B cell (primary cell): ENCODE measurements around the gene UBQLN2. TPM values are rescaled to one million over a fixed set of nuclear protein-coding genes. Genes with fewer than 3 reads are reported as not detected.
"Not testable (repeated sequence)": the region's sequence is repeated elsewhere in the genome, so short reads cannot be mapped to it uniquely, and the experiment has no call there.

Experiments
- ATAC-seq: fragments of 200-7000 bp; cut with Tn5 transposase; one replicate; pipeline ENCODE4 v1.10.0; 2021; ENCODE audit warnings: low read depth, mild to moderate bottlenecking, moderate number of reproducible peaks, moderate library complexity
- CTCF ChIA-PET: fragments of 350-600 bp; sonication (Branson Sonifier 250); formaldehyde crosslinking; loops from one replicate; lab custom pipeline; 2021; ENCODE audit warnings: antibody characterized with exemption, inconsistent platforms; lab: Charles Lee
- POLR2A ChIA-PET: fragments of 350-600 bp; sonication (Branson Sonifier 250); formaldehyde crosslinking; loops from one replicate; lab custom pipeline; 2021; ENCODE audit warnings: antibody characterized with exemption; lab: Charles Lee
- DNase-seq: peaks from one replicate; pipeline ENCODE4 v3.0.0; 2013
- H2AFZ ChIP-seq: 2 replicates; pipeline ENCODE4 v1.6.1; 2012; ENCODE audit warnings: mild to moderate bottlenecking, low read depth, low read length; ENCODE audit not compliant: insufficient read depth, poor library complexity, severe bottlenecking
- H3K27ac ChIP-seq, 2 donors: 1 replicate in 1 of 2; 2 replicates in 1 of 2; pipeline ENCODE4 v1.5.1; 2012 to 2013; ENCODE audit warnings: low read length in 2 of 2, mild to moderate bottlenecking in 2 of 2, moderate library complexity in 1 of 2
- H3K27me3 ChIP-seq, 4 experiments: fragments of 200-600 bp in 1 of 4; sonication (generic) in 1 of 4; replicated peaks in 1 of 4; 1 replicate in 2 of 4; 2 replicates in 2 of 4; pipeline versions ENCODE4 v1.6.1 to v1.7.0; 2013 to 2016; ENCODE audit warnings: low read length in 3 of 4, mild to moderate bottlenecking in 2 of 4, mixed read lengths in 1 of 4, moderate library complexity in 1 of 4; ENCODE audit not compliant: insufficient read depth in 4 of 4, control insufficient read depth in 3 of 4; ENCODE audit errors: control extremely low read depth in 1 of 4
- H3K36me3 ChIP-seq, 2 experiments: replicated peaks in 1 of 2; 1 replicate in 1 of 2; 2 replicates in 1 of 2; pipeline versions ENCODE4 v1.6.1 to v1.7.1; 2013; ENCODE audit warnings: low read length in 1 of 2; ENCODE audit not compliant: insufficient read depth in 2 of 2, control insufficient read depth in 1 of 2; ENCODE audit errors: control extremely low read depth in 1 of 2, extremely low read depth in 1 of 2
- H3K4me1 ChIP-seq, 2 donors: fragments of 200-600 bp in 1 of 2; sonication (generic) in 1 of 2; 1 replicate in 1 of 2; 2 replicates in 1 of 2; pipeline versions ENCODE4 v1.5.1 to v1.6.1; 2013 to 2017; ENCODE audit warnings: low read length in 2 of 2; ENCODE audit not compliant: control insufficient read depth in 2 of 2, insufficient read depth in 2 of 2
- H3K4me2 ChIP-seq: replicated peaks from 2 replicates; pipeline ENCODE3; 2012; ENCODE audit warnings: mild to moderate bottlenecking, low read depth, low read length; ENCODE audit not compliant: poor library complexity, severe bottlenecking
- H3K4me3 ChIP-seq, 5 experiments: fragments of 200-600 bp in 1 of 5; sonication (generic) in 1 of 5; 1 replicate in 3 of 5; 2 replicates in 2 of 5; pipeline versions ENCODE4 v1.5.1 to v1.7.0; 2011 to 2016; ENCODE audit warnings: low read length in 4 of 5, mild to moderate bottlenecking in 4 of 5, low read depth in 2 of 5, control low read depth in 1 of 5, moderate library complexity in 1 of 5; ENCODE audit not compliant: insufficient read depth in 1 of 5; ENCODE audit errors: control extremely low read depth in 1 of 5, extremely low read depth in 1 of 5
- H3K79me2 ChIP-seq: fragments of 200-600 bp; sonication (generic); one replicate; pipeline ENCODE4 v1.6.0; 2016; ENCODE audit warnings: low read length; ENCODE audit not compliant: control insufficient read depth, insufficient read depth
- H3K9ac ChIP-seq: fragments of 200-600 bp; sonication (generic); 2 replicates; pipeline ENCODE4 v1.6.1; 2017; ENCODE audit warnings: mild to moderate bottlenecking, low read length, moderate library complexity
- H3K9me3 ChIP-seq, 3 donors: one replicate each; pipeline versions ENCODE4 v1.6.1 to v1.7.1; 2013; ENCODE audit warnings: low read length in 2 of 3; ENCODE audit not compliant: control insufficient read depth in 2 of 3, insufficient read depth in 1 of 3; ENCODE audit errors: control extremely low read depth in 1 of 3
- H4K20me1 ChIP-seq: 2 replicates; pipeline ENCODE4 v1.6.0; 2012; ENCODE audit warnings: mild to moderate bottlenecking, low read length; ENCODE audit not compliant: insufficient read depth, control insufficient read depth, poor library complexity, severe bottlenecking
- H3K27ac Mint-ChIP-seq: one replicate; pipeline ENCODE4 v1.8.0; 2021; ENCODE audit warnings: mixed read lengths
- H3K27me3 Mint-ChIP-seq: one replicate; pipeline ENCODE4 v1.8.0; 2021; ENCODE audit warnings: mixed read lengths
- H3K4me1 Mint-ChIP-seq: one replicate; pipeline ENCODE4 v1.8.0; 2021; ENCODE audit warnings: mixed read lengths
- H3K4me3 Mint-ChIP-seq: one replicate; pipeline ENCODE4 v1.8.0; 2021; ENCODE audit warnings: mixed read lengths
- H3K9me3 Mint-ChIP-seq: one replicate; pipeline ENCODE4 v1.8.0; 2022; ENCODE audit warnings: mixed read lengths; ENCODE audit not compliant: insufficient read depth
- EZH2 ChIP-seq: IDR thresholded peaks from 2 replicates; pipeline ENCODE4 v1.6.1; 2012; ENCODE audit warnings: borderline replicate concordance, low read depth, mild to moderate bottlenecking, moderate library complexity, low read length; ENCODE audit not compliant: insufficient read depth, poor library complexity, severe bottlenecking
- WGBS: methylation state at CpG from one replicate; pipeline ENCODE4 v1.1.5; 2013; ENCODE audit warnings: missing lambda C conversion rate; ENCODE audit not compliant: insufficient coverage; 5-methylcytosine and 5-hydroxymethylcytosine counted together
- intact Hi-C: fragments of 100-400 bp; cut with micrococcal nuclease; formaldehyde crosslinking; loops from one replicate; pipeline ENCODE4 v1.10.0; 2022
- polyA plus RNA-seq: library from polyadenylated mRNA; depleted of rRNA; stranded (reverse); fragments of >200 nt; gene quantifications from 2 replicates; pipeline ENCODE4 v1.2.3, GENCODE V29; 2012
- total RNA-seq, 2 donors: library from RNA; stranded (reverse); fragments of 120-200 nt in 1 of 2; gene quantifications; 1 replicate in 1 of 2; 2 replicates in 1 of 2; pipeline versions ENCODE4 v1.2.3 to v1.2.4, GENCODE V29; 2013 to 2022
- TF ChIP-seq, protein P1 (sequence below): fragments of 200-600 bp; IDR thresholded peaks from one replicate; pipeline ENCODE4 v1.8.0; 2022; ENCODE audit warnings: antibody characterized with exemption, mild to moderate bottlenecking

UBQLN2 gene
- total and polyA plus RNA-seq, 2 donors (not counting 1 experiment from before 2014, with no cell fraction given): 22.4 to 33.8 TPM

DNA sequence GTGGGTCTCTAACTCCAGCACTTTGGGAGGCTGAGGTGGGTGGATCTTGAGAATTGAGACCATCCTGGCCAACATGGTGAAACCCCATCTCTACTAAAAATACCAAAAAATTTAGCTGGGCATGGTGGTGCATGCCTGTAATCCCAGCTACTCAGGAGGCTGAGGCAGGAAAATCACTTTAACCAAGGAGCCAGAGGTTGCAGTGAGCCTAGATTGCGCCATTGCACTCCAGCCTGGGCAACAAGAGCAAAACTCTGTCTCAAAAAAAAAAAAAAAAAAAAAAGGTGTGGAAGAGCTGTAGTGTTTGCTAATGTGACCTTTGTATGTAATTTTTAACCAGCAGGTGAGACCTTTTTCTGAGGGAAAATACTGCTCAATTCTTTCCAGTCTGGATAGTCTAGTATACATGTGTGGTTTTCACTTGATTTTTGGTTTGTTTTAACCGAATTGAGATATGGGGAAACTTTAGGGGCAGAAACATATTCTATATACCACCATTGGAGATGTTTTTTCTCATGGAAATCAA, 33.9 kb upstream of the UBQLN2 start:
- H3K9me3 ChIP-seq, POLR2A ChIA-PET, H3K27me3 ChIP-seq, ATAC-seq, H2AFZ ChIP-seq, H4K20me1 ChIP-seq, intact Hi-C loops, CTCF ChIA-PET, DNase-seq, H3K27ac ChIP-seq, H3K4me2 ChIP-seq, H3K27me3 Mint-ChIP-seq, H3K9ac ChIP-seq, H3K4me1 Mint-ChIP-seq, H3K4me3 Mint-ChIP-seq, H3K9me3 Mint-ChIP-seq, H3K27ac Mint-ChIP-seq, H3K4me1 ChIP-seq, H3K36me3 ChIP-seq, H3K79me2 ChIP-seq, H3K4me3 ChIP-seq: not testable (repeated sequence)
- WGBS: no CpG with 5 or more reads among the region's 2 CpGs

DNA sequence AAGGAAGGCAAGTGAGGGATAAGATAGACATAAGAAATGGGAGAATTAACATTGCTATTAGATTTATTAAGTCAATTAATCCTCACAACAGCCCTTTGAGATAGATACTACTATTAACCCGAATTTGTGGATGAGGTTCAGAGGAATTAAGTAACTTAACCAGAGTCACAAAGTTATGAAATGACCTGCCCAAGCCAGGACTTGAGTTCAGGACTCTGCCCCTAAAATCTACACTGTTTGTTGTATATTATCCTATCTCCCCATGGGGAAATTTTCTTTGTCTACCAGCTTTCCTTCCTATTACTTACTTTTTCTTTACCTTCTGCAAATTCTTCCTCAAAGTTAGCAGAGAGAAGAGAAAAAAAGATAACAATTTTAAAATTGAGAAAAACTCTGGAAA, 33.4 kb upstream of the UBQLN2 start:
- ATAC-seq: no peak
- Histone ChIP-seq H3K9ac (no peak overlapping the region), H4K20me1 (no peaks in the 10 kb centered on the region), H3K4me1 (no peaks in the 10 kb centered on the region), H3K4me3 (no peak overlapping the region), H3K79me2 (no peaks in the 10 kb centered on the region), H3K27ac (no peak overlapping the region), H3K27me3 (no peaks in the 10 kb centered on the region), H3K4me2 (no peak overlapping the region), H3K9me3 (no peaks in the 10 kb centered on the region), H3K36me3 (no peaks in the 10 kb centered on the region), H2AFZ (no peak overlapping the region)
- intact Hi-C loops: no loop called here
- Mint-ChIP-seq H3K9me3 (no peaks in the 10 kb centered on the region), H3K27ac (no peak overlapping the region), H3K4me3 (no peak overlapping the region), H3K27me3 (no peaks in the 10 kb centered on the region), H3K4me1 (no peaks in the 10 kb centered on the region)
- TF ChIP-seq EZH2: no peak
- TF ChIP-seq, protein P1, sequence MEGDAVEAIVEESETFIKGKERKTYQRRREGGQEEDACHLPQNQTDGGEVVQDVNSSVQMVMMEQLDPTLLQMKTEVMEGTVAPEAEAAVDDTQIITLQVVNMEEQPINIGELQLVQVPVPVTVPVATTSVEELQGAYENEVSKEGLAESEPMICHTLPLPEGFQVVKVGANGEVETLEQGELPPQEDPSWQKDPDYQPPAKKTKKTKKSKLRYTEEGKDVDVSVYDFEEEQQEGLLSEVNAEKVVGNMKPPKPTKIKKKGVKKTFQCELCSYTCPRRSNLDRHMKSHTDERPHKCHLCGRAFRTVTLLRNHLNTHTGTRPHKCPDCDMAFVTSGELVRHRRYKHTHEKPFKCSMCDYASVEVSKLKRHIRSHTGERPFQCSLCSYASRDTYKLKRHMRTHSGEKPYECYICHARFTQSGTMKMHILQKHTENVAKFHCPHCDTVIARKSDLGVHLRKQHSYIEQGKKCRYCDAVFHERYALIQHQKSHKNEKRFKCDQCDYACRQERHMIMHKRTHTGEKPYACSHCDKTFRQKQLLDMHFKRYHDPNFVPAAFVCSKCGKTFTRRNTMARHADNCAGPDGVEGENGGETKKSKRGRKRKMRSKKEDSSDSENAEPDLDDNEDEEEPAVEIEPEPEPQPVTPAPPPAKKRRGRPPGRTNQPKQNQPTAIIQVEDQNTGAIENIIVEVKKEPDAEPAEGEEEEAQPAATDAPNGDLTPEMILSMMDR: no peak
- POLR2A ChIA-PET: no interaction called here
- CTCF ChIA-PET: no interaction called here
- WGBS: no CpG with 5 or more reads among the region's 1 CpG
- no peak for DNase-seq
